PC-3 (cell line): ENCODE data around the gene INO80B. TPM values are rescaled to one million over a fixed set of nuclear protein-coding genes. Genes with fewer than 3 reads are reported as not detected.

ENCODE experiments used
- ATAC-seq: fragments of 200-7000 bp; cut with Tn5 transposase; 2 replicates; pipeline ENCODE4 v1.9.1; 2020; ENCODE audit warnings: mild to moderate bottlenecking, moderate library complexity
- BruUV-seq: library from RNA; stranded (reverse); fragments of 400-500 nt; replicated peaks from 2 replicates; lab custom pipeline; 2021; lab: Mats Ljungman, UMichigan
- CTCF ChIA-PET: fragments of 300-600 bp; sonication (Branson Sonifier 250); formaldehyde crosslinking; loops from one replicate; lab custom pipeline; 2022; ENCODE audit warnings: antibody characterized with exemption; lab: Charles Lee
- POLR2A ChIA-PET: fragments of 300-600 bp; sonication (Branson Sonifier 250); formaldehyde crosslinking; loops from one replicate; lab custom pipeline; 2022; ENCODE audit warnings: antibody characterized with exemption; ENCODE audit not compliant: unreplicated experiment; lab: Charles Lee
- DNase-seq: peaks from one replicate; pipeline ENCODE4 v3.0.0-alpha.2; 2015
- H2AFZ ChIP-seq: fragments of 300-600 bp; sonication (generic); 2 replicates; pipeline ENCODE4 v1.6.0; 2016; ENCODE audit warnings: antibody characterized with exemption, low read length
- H3F3A ChIP-seq: fragments of 300-600 bp; sonication (generic); one replicate; pipeline ENCODE4 v1.6.0; 2017; ENCODE audit warnings: antibody characterized with exemption, low read length, control low read depth, mild to moderate bottlenecking; ENCODE audit not compliant: unreplicated experiment
- H3K27ac ChIP-seq: fragments of 300-600 bp; sonication (generic); 2 replicates; pipeline ENCODE4 v1.5.1; 2016; ENCODE audit warnings: mild to moderate bottlenecking, low read length
- H3K27me3 ChIP-seq: fragments of 300-600 bp; sonication (generic); 2 replicates; pipeline ENCODE4 v1.6.1; 2016; ENCODE audit warnings: low read length, mixed read lengths
- H3K36me3 ChIP-seq: fragments of 300-600 bp; sonication (generic); 2 replicates; pipeline ENCODE4 v1.6.1; 2016; ENCODE audit warnings: low read depth, mixed run types, low read length, mixed read lengths
- H3K4me1 ChIP-seq: fragments of 300-600 bp; sonication (generic); 2 replicates; pipeline ENCODE4 v1.5.1; 2016; ENCODE audit warnings: low read length; ENCODE audit not compliant: insufficient read depth
- H3K4me2 ChIP-seq: fragments of 300-600 bp; sonication (generic); 2 replicates; pipeline ENCODE4 v1.6.0; 2016; ENCODE audit warnings: low read length
- H3K4me3 ChIP-seq: fragments of 300-600 bp; sonication (generic); 2 replicates; pipeline ENCODE4 v1.5.1; 2016; ENCODE audit warnings: mild to moderate bottlenecking, low read length, mixed read lengths
- H3K79me2 ChIP-seq: fragments of 300-600 bp; sonication (generic); 2 replicates; pipeline ENCODE4 v1.6.1; 2017; ENCODE audit warnings: low read length, mixed read lengths
- H3K9ac ChIP-seq: fragments of 300-600 bp; sonication (generic); 2 replicates; pipeline ENCODE4 v1.6.0; 2016; ENCODE audit warnings: mild to moderate bottlenecking, low read length
- H3K9me2 ChIP-seq: fragments of 300-600 bp; sonication (generic); replicated peaks from 2 replicates; pipeline ENCODE4 v1.6.1; 2016; ENCODE audit warnings: mixed run types, low read length, mixed read lengths
- H3K9me3 ChIP-seq: fragments of 300-600 bp; sonication (generic); 2 replicates; pipeline ENCODE4 v1.6.1; 2016; ENCODE audit warnings: low read length, mixed read lengths
- H4K20me1 ChIP-seq: fragments of 300-600 bp; sonication (generic); 2 replicates; pipeline ENCODE4 v1.6.1; 2016; ENCODE audit warnings: low read length, mixed read lengths
- CTCF ChIP-seq: fragments of 300-600 bp; sonication (generic); conservative IDR thresholded peaks from 2 replicates; pipeline ENCODE4 v1.5.1; 2017; ENCODE audit warnings: antibody characterized with exemption, low read depth, mild to moderate bottlenecking, low read length
- EZH2 ChIP-seq: fragments of 300-600 bp; sonication (generic); IDR thresholded peaks from one replicate; pipeline ENCODE4 v1.6.1; 2017; ENCODE audit warnings: antibody characterized with exemption, mild to moderate bottlenecking, low read length; ENCODE audit not compliant: unreplicated experiment
- EZH2phosphoT487 ChIP-seq: fragments of 300-600 bp; sonication (generic); IDR thresholded peaks from 2 replicates; pipeline ENCODE4 v1.6.1; 2018; ENCODE audit warnings: mild to moderate bottlenecking, antibody characterized with exemption, low read length, borderline replicate concordance
- intact Hi-C: fragments of 100-400 bp; cut with micrococcal nuclease; formaldehyde crosslinking; loops from 2 replicates; pipeline ENCODE4 v1.9.0; 2023
- total RNA-seq: library from RNA; depleted of rRNA; stranded (reverse); fragments of >200 nt; gene quantifications from 2 replicates; pipeline ENCODE4 v1.2.3, GENCODE V29; 2014

INO80B gene
- total RNA-seq, 1 experiment from 2014 or later: 26.2 TPM

GRCh38 chr2:74407682-74408081, 47.2 kb upstream of the INO80B start:
- H3K4me3 ChIP-seq: no peak overlapping the region
- CTCF ChIA-PET: no interaction called here
- intact Hi-C loops: no loop called here
- H3K27me3 ChIP-seq: no peaks in the 10 kb centered on the region
- H3F3A ChIP-seq: no peaks in the 10 kb centered on the region
- H3K9me3 ChIP-seq: no peaks in the 10 kb centered on the region
- no peak for DNase-seq
- no peak overlapping the region for H3K4me2 ChIP-seq
- H4K20me1 ChIP-seq: no peaks in the 10 kb centered on the region
- no peaks in the 10 kb centered on the region for H3K79me2 ChIP-seq
- peaks cover 16% of the 10 kb centered on the region for H3K4me1 ChIP-seq
- ATAC-seq: no peak
- TF ChIP-seq CTCF (no peak), EZH2 (no peak), EZH2phosphoT487 (no peak)
- H3K36me3 ChIP-seq: no peaks in the 10 kb centered on the region
- no TSS peak for BruUV-seq
- H3K27ac ChIP-seq: no peak overlapping the region
- H2AFZ ChIP-seq: no peak overlapping the region
- H3K9ac ChIP-seq: no peak overlapping the region
- POLR2A ChIA-PET: no interaction called here
- no peaks in the 10 kb centered on the region for H3K9me2 ChIP-seq

GRCh38 chr2:74413001-74413698, 41.7 kb upstream of the INO80B start:
- Histone ChIP-seq H3K79me2 (no peaks in the 10 kb centered on the region), H4K20me1 (no peaks in the 10 kb centered on the region), H3F3A (no peaks in the 10 kb centered on the region), H3K4me1 (no peaks in the 10 kb centered on the region), H3K9me3 (no peaks in the 10 kb centered on the region), H3K9me2 (no peaks in the 10 kb centered on the region), H3K4me3 (no peak overlapping the region), H3K27me3 (no peaks in the 10 kb centered on the region), H3K9ac (no peak overlapping the region), H3K36me3 (no peaks in the 10 kb centered on the region), H3K27ac (no peak overlapping the region), H2AFZ (no peak overlapping the region), H3K4me2 (no peak overlapping the region)
- DNase-seq (no peak), ATAC-seq (no peak)
- TF ChIP-seq EZH2phosphoT487 (no peak), EZH2 (no peak), CTCF (no peak)
- no TSS peak for BruUV-seq
- CTCF ChIA-PET: no interaction called here
- intact Hi-C loops: no loop called here
- POLR2A ChIA-PET: no interaction called here

GRCh38 chr2:74414441-74414840, 40.4 kb upstream of the INO80B start:
- ChIA-PET CTCF (no interaction called here), POLR2A (no interaction called here)
- no peak for ATAC-seq
- H3K4me3 ChIP-seq: no peak overlapping the region
- H3K36me3 ChIP-seq: no peaks in the 10 kb centered on the region
- no peaks in the 10 kb centered on the region for H4K20me1 ChIP-seq
- no peaks in the 10 kb centered on the region for H3K9me2 ChIP-seq
- TF ChIP-seq EZH2phosphoT487 (no peak), CTCF (no peak), EZH2 (no peak)
- no peaks in the 10 kb centered on the region for H3K79me2 ChIP-seq
- H2AFZ ChIP-seq: no peak overlapping the region
- H3K9ac ChIP-seq: no peak overlapping the region
- no peaks in the 10 kb centered on the region for H3K27me3 ChIP-seq
- BruUV-seq: no TSS peak
- no peak overlapping the region for H3K27ac ChIP-seq
- intact Hi-C loops: no loop called here
- H3K9me3 ChIP-seq: no peaks in the 10 kb centered on the region
- H3K4me1 ChIP-seq: no peaks in the 10 kb centered on the region
- no peaks in the 10 kb centered on the region for H3F3A ChIP-seq
- no peak for DNase-seq
- no peak overlapping the region for H3K4me2 ChIP-seq
